Measurements from ENCODE around the gene CIDEC. TPM values are rescaled to one million over a fixed set of nuclear protein-coding genes. Genes with fewer than 3 reads are reported as not detected.

Gene CIDEC
- total and polyA plus RNA-seq, 2 of the 8 experiments (the other 6 are each of a cell fraction or from before 2014, with no cell fraction given), result not detected

DNA sequence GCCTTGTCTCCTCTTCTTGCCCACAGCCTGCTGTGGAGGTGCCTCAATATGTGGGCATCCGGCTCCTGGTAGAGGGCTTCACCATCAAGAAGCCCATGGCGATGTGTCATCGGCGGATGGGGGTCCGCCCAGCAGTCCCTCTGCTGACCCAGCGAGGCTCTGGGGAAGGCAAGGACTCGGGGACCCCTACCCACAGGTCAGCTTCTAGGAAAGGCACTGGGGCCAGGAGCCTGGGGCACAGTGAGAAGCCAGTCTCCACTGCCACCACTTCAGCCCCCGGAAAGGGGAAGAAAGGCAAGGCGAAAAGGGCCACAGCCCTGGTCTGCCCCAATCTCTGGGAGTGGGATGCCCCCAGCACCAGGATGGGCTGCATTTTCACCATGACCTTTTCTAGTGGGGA lies 47.0 kb downstream of the CIDEC start:
- DNase-seq (ENCODE audit: low read depth in 1 of 2, low spot score in 2 of 2) (no peak), FAIRE-seq (no peak)
- ChIA-PET POLR2A (ENCODE audit: partially characterized antibody) (interaction anchor here (1.6 to 3.2 kb wide), 2 partner anchors 8 to 113 kb away, joined by 5 to 12 read pairs; no protein-coding TSS in a partner anchor), CTCF (ENCODE audit: partially characterized antibody) (interaction anchor here (1.0 to 7.9 kb wide), 2 partner anchors 5 to 27 kb away, joined by 3 to 74 read pairs; no protein-coding TSS in a partner anchor)
- H3K56ac ChIP-seq (replicated peaks; ENCODE audit: insufficient read length, low read depth, low read length), result no peak overlapping the region
- no peak overlapping the region for H3K23ac ChIP-seq (ENCODE audit: insufficient read length)
- no peaks in the 10 kb centered on the region for H3K9me3 ChIP-seq (ENCODE audit: insufficient read depth in 2 of 2, low read depth in 1 of 2, low read length in 1 of 2)
- 92% methylated on average over 8 of the region's 9 CpGs; no CpG with 5 or more reads in 1 of the 2 experiments for WGBS, 2 experiments (ENCODE audit: extremely low coverage in 1 of 2, insufficient coverage in 1 of 2, insufficient read length in 1 of 2, insufficient replicate concordance in 2 of 2, low coverage in 1 of 2, low lambda C conversion rate in 2 of 2, missing lambda C conversion rate in 1 of 2)
- H3K4me3 ChIP-seq (ENCODE audit: extremely low read depth in 1 of 4, insufficient read depth in 2 of 4, low read depth in 3 of 4, low read length in 4 of 4), result no peak overlapping the region
- no peak overlapping the region for H4K91ac ChIP-seq (replicated peaks; ENCODE audit: insufficient read length, low read length)
- no peaks in the 10 kb centered on the region for H3K4me1 ChIP-seq (replicated peaks in 1 of 4; ENCODE audit: control insufficient read depth in 3 of 4, insufficient read depth in 4 of 4, low read length in 3 of 4)
- H3K23me2 ChIP-seq (ENCODE audit: low read depth, low read length), result no peaks in the 10 kb centered on the region; the same call in 1 of the 2 replicates
- H4K8ac ChIP-seq (ENCODE audit: extremely low read depth, insufficient read depth, low read length), result no peak overlapping the region
- no peak overlapping the region for H3K18ac ChIP-seq (ENCODE audit: extremely low read depth, low read length)
- no peak overlapping the region for H3K4ac ChIP-seq (replicated peaks; ENCODE audit: insufficient read length, low read depth, low read length)
- peaks cover 0 to 7% (median 0%) of the 10 kb centered on the region in 4 experiments; a peak in 2 of 8 replicates for H3K36me3 ChIP-seq (ENCODE audit: control insufficient read depth in 2 of 4, insufficient read depth in 4 of 4, low read length in 3 of 4)
- no peak overlapping the region for H4K5ac ChIP-seq (ENCODE audit: insufficient read length, low read depth, low read length)
- no peak overlapping the region for H2BK5ac ChIP-seq (ENCODE audit: low read depth, low read length)
- no peaks in the 10 kb centered on the region for H3K27me3 ChIP-seq (replicated peaks in 1 of 4; ENCODE audit: control insufficient read depth in 3 of 4, extremely low read depth in 1 of 4, insufficient read depth in 3 of 4, low read length in 3 of 4)
- no peaks in the 10 kb centered on the region for H3K79me2 ChIP-seq (ENCODE audit: control insufficient read depth in 1 of 2, insufficient read depth in 2 of 2, low read length in 2 of 2)
- no peak overlapping the region for H3K4me2 ChIP-seq (ENCODE audit: insufficient read depth in 1 of 2, low read depth in 2 of 2, low read length in 2 of 2)
- H2BK120ac ChIP-seq (replicated peaks; ENCODE audit: low read depth, low read length), result no peak overlapping the region
- no peak overlapping the region for H2BK20ac ChIP-seq (ENCODE audit: low read length)
- H4K20me1 ChIP-seq (replicated peaks in 1 of 2; ENCODE audit: control insufficient read depth in 1 of 2, insufficient read depth in 2 of 2, low read length in 2 of 2), result peaks cover 0 to 4% of the 10 kb centered on the region in 2 experiments
- H3K14ac ChIP-seq (ENCODE audit: insufficient read length), result no peak overlapping the region
- H2AK5ac ChIP-seq (ENCODE audit: low read depth, low read length), result no peak overlapping the region
- no peak overlapping the region for H3K27ac ChIP-seq (ENCODE audit: low read depth, low read length)
- H3K9ac ChIP-seq (replicated peaks in 1 of 4; ENCODE audit: extremely low read depth in 1 of 4, low read depth in 3 of 4, low read length in 3 of 4), result no peak overlapping the region
- H2BK15ac ChIP-seq (ENCODE audit: low read length), result no peak overlapping the region
- no peaks in the 10 kb centered on the region for H3K79me1 ChIP-seq (ENCODE audit: low read depth, low read length)
- H2AFZ ChIP-seq (ENCODE audit: low read length), result no peak overlapping the region
- no peak overlapping the region for H2BK12ac ChIP-seq (ENCODE audit: low read depth, low read length)
- TF ChIP-seq FOSL1 (IDR thresholded peaks at IDR 0.05; ENCODE audit: insufficient read depth, low read depth, low read length), result no peak
- no peak for TF ChIP-seq KDM5A (IDR thresholded peaks at IDR 0.05; ENCODE audit: low read length)
- TF ChIP-seq SIN3A (conservative IDR thresholded peaks at IDR 0.05 in 1 of 2, IDR thresholded peaks at IDR 0.05 in 1 of 2; ENCODE audit: low read depth in 1 of 2, low read length in 2 of 2), result no peak
- TF ChIP-seq CEBPB (IDR thresholded peaks at IDR 0.05; ENCODE audit: low read depth, low read length), result no peak
- TF ChIP-seq TCF12 (IDR thresholded peaks at IDR 0.05; ENCODE audit: low read depth, low read length), result no peak
- TF ChIP-seq, protein P1, sequence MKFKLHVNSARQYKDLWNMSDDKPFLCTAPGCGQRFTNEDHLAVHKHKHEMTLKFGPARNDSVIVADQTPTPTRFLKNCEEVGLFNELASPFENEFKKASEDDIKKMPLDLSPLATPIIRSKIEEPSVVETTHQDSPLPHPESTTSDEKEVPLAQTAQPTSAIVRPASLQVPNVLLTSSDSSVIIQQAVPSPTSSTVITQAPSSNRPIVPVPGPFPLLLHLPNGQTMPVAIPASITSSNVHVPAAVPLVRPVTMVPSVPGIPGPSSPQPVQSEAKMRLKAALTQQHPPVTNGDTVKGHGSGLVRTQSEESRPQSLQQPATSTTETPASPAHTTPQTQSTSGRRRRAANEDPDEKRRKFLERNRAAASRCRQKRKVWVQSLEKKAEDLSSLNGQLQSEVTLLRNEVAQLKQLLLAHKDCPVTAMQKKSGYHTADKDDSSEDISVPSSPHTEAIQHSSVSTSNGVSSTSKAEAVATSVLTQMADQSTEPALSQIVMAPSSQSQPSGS (IDR thresholded peaks at IDR 0.05; ENCODE audit: low read length), result no peak
- TF ChIP-seq SUZ12 (IDR thresholded peaks at IDR 0.05; ENCODE audit: low read length), result no peak
- no peak for TF ChIP-seq USF2 (IDR thresholded peaks at IDR 0.05; ENCODE audit: low read length)
- no peak for TF ChIP-seq JUN (IDR thresholded peaks at IDR 0.05; ENCODE audit: low read depth, low read length)
- no peak for TF ChIP-seq CTBP2 (IDR thresholded peaks at IDR 0.05; ENCODE audit: borderline replicate concordance, insufficient read depth, insufficient read length, low read length)
- TF ChIP-seq CHD1 (IDR thresholded peaks at IDR 0.05; ENCODE audit: low read depth, low read length), result no peak

Data from H1 (cell line).